HepG2 (cell line): ENCODE results near the gene IFIT5. TPM values are rescaled to one million over a fixed set of nuclear protein-coding genes. Genes with fewer than 3 reads are reported as not detected.

Experiments used
- AKNA ChIP-seq: sonication (generic); formaldehyde crosslinking; IDR thresholded peaks from 2 replicates; pipeline ENCODE4 v1.4.0; 2020; ENCODE audit warnings: missing genetic modification reagents, borderline replicate concordance
- ATF6 ChIP-seq: sonication (generic); formaldehyde crosslinking; conservative IDR thresholded peaks from 2 replicates; pipeline ENCODE4 v1.4.0; 2020; ENCODE audit warnings: missing genetic modification reagents
- MYC ChIP-seq: sonication (generic); formaldehyde crosslinking; IDR thresholded peaks from 2 replicates; pipeline ENCODE4 v1.9.0; 2021; ENCODE audit warnings: missing genetic modification reagents, borderline replicate concordance
- SNAI1 ChIP-seq: sonication (generic); formaldehyde crosslinking; IDR thresholded peaks from 2 replicates; pipeline ENCODE4 v1.5.0; 2020; ENCODE audit warnings: mild to moderate bottlenecking, missing genetic modification reagents, borderline replicate concordance
- THAP11 ChIP-seq: IDR thresholded peaks from 2 replicates; pipeline ENCODE4 v1.6.1; 2016; ENCODE audit warnings: missing biosample characterization, missing genetic modification reagents
- ZNF224 ChIP-seq: sonication (generic); formaldehyde crosslinking; IDR thresholded peaks from 2 replicates; pipeline ENCODE4 v1.5.0; 2020; ENCODE audit warnings: mild to moderate bottlenecking, missing genetic modification reagents
- ZNF350 ChIP-seq: sonication (generic); formaldehyde crosslinking; IDR thresholded peaks from 2 replicates; pipeline ENCODE4 v1.4.0; 2020; ENCODE audit warnings: mild to moderate bottlenecking, low read depth, missing genetic modification reagents, borderline replicate concordance
- ZNF772 ChIP-seq: sonication (generic); formaldehyde crosslinking; IDR thresholded peaks from 2 replicates; pipeline ENCODE4 v1.5.0; 2020; ENCODE audit warnings: mild to moderate bottlenecking, missing genetic modification reagents
- ZNF850 ChIP-seq: sonication (generic); formaldehyde crosslinking; conservative IDR thresholded peaks from 2 replicates; pipeline ENCODE4 v1.9.0; 2021; ENCODE audit warnings: mild to moderate bottlenecking, missing genetic modification reagents
- polyA plus RNA-seq, 8 experiments: library from polyadenylated mRNA; depleted of rRNA in 3 of 8; stranded (reverse) in 7 of 8; unstranded in 1 of 8; fragments of >200 nt; fragmentation: Illumina TruSeq in 4 of 8; extraction: Trizol in 4 of 8; gene quantifications; 2 replicates each; pipeline versions ENCODE4 v1.2.1 to v1.2.3, GENCODE V29; 2011 to 2016; ENCODE audit warnings: low read depth in 4 of 8, missing spikeins in 1 of 8, mixed read lengths in 1 of 8; ENCODE audit not compliant: insufficient read depth in 1 of 8
- total RNA-seq, 5 experiments: library from RNA; depleted of rRNA; stranded (reverse); fragments of >200 nt; fragmentation: Illumina TruSeq; extraction: Trizol; gene quantifications; 2 replicates each; pipeline ENCODE4 v1.2.3, GENCODE V29; 2016; ENCODE audit warnings: low read depth in 1 of 5
- TF ChIP-seq, protein P1 (sequence below): IDR thresholded peaks from 2 replicates; pipeline ENCODE4 v1.6.1; 2018; ENCODE audit warnings: missing genetic modification reagents, mild to moderate bottlenecking, missing compliant biosample characterization
- TF ChIP-seq, protein P2 (sequence below): sonication (generic); formaldehyde crosslinking; IDR thresholded peaks from 2 replicates; pipeline ENCODE4 v1.4.0; 2020; ENCODE audit warnings: missing genetic modification reagents, mild to moderate bottlenecking, borderline replicate concordance
- TF ChIP-seq, protein P3 (sequence below): sonication (generic); formaldehyde crosslinking; IDR thresholded peaks from 2 replicates; pipeline ENCODE4 v1.4.0; 2020; ENCODE audit warnings: missing genetic modification reagents

The IFIT5 gene
- total and polyA plus RNA-seq, 2 of the 13 experiments (the other 11 are each of a cell fraction or from before 2014, with no cell fraction given), result 2.2 to 8.3 TPM

GRCh38 chr10:89373916-89374711, 40.3 kb upstream of the IFIT5 start (continued):
- TF ChIP-seq ZNF850 (no peak), AKNA (no peak), SNAI1 (no peak), MYC (CRISPR knock-in tag) (no peak), THAP11 (peak; percentile 69), ZNF350 (no peak), ATF6 (CRISPR knock-in tag) (no peak), ZNF224 (CRISPR knock-in tag) (no peak), ZNF772 (CRISPR knock-in tag) (peak; percentile 91; the same call in 1 of the 2 replicates)
- TF ChIP-seq, protein P1, sequence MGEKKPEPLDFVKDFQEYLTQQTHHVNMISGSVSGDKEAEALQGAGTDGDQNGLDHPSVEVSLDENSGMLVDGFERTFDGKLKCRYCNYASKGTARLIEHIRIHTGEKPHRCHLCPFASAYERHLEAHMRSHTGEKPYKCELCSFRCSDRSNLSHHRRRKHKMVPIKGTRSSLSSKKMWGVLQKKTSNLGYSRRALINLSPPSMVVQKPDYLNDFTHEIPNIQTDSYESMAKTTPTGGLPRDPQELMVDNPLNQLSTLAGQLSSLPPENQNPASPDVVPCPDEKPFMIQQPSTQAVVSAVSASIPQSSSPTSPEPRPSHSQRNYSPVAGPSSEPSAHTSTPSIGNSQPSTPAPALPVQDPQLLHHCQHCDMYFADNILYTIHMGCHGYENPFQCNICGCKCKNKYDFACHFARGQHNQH, result 0 out of 2 replicates have a peak, but pooled peaks have one; percentile 32
- TF ChIP-seq, protein P2, sequence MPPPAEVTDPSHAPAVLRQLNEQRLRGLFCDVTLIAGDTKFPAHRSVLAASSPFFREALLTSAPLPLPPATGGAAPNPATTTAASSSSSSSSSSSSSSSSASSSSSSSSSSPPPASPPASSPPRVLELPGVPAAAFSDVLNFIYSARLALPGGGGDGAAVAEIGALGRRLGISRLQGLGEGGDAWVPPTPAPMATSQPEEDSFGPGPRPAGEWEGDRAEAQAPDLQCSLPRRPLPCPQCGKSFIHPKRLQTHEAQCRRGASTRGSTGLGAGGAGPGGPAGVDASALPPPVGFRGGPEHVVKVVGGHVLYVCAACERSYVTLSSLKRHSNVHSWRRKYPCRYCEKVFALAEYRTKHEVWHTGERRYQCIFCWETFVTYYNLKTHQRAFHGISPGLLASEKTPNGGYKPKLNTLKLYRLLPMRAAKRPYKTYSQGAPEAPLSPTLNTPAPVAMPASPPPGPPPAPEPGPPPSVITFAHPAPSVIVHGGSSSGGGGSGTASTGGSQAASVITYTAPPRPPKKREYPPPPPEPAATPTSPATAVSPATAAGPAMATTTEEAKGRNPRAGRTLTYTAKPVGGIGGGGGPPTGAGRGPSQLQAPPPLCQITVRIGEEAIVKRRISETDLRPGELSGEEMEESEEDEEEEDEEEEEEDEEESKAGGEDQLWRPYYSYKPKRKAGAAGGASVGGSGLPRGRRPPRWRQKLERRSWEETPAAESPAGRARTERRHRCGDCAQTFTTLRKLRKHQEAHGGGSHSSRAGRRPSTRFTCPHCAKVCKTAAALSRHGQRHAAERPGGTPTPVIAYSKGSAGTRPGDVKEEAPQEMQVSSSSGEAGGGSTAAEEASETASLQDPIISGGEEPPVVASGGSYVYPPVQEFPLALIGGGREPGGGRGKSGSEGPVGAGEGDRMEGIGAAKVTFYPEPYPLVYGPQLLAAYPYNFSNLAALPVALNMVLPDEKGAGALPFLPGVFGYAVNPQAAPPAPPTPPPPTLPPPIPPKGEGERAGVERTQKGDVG, result no peak
- TF ChIP-seq, protein P3, sequence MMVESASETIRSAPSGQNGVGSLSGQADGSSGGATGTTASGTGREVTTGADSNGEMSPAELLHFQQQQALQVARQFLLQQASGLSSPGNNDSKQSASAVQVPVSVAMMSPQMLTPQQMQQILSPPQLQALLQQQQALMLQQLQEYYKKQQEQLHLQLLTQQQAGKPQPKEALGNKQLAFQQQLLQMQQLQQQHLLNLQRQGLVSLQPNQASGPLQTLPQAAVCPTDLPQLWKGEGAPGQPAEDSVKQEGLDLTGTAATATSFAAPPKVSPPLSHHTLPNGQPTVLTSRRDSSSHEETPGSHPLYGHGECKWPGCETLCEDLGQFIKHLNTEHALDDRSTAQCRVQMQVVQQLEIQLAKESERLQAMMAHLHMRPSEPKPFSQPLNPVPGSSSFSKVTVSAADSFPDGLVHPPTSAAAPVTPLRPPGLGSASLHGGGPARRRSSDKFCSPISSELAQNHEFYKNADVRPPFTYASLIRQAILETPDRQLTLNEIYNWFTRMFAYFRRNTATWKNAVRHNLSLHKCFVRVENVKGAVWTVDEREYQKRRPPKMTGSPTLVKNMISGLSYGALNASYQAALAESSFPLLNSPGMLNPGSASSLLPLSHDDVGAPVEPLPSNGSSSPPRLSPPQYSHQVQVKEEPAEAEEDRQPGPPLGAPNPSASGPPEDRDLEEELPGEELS (CRISPR knock-in tag), result peak; percentile 97
